ENCODE results near the gene SNX24.

SNX24 gene

GRCh38 chr5:122921826-122922225 lies 76.4 kb downstream of the SNX24 start:
- DNase-seq = peak in 1 of 4 experiments; percentile 8

DNA sequence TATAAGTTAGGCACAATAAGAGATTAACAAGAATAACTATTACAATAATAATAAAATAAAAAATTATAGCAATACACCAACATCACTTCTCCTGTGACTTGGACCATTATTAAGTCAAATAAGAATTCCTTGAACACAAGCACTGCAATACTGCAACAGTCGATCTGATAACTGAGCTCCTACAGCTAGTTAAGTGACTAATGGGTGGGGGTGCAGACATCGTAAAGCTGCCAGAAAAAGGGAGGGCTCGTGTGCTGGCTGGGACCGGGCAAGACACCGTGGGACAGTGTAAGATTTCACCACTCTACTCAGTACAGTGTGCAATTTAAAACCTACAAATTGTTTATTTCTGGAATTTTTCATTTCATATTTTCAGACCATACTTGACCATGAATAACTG lies 78.8 kb downstream of the SNX24 start:
- no peak for DNase-seq

DNA sequence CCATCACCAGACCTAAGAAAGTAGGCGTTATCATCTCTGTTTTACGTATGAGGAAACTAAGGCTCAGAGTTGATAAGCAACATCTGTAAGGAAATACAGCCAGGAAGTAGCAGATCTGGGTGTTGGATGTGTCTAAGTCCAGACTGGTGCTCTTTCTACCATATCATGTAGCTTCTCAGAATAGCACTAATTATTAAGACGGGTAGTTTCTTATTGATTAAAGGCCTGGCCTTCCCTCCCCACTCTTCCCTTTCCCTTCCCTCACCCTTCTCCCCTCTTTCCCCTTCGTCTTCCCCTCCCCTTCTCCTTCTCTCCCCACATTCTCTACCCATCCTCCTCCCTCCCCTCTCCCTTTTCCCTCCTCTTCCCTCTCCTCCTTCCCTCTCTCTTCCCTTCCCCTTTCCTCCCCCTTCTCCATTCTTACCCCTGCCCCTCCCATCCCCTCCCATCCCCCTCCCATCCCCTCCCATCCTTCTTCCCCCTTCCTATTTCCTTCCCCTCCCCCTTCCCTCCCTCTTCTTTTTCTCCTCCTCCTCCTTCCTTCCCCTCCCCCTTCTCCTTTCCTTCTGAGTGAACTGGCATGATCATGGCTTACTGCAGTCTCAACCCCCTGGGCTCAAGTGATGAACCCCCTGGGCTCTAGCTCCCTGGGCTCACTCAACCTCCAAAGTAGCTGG lies 79.4 kb downstream of the SNX24 start:
- no peak for DNase-seq

GRCh38 chr5:122929001-122929400 lies 83.6 kb downstream of the SNX24 start:
- DNase-seq = no peak

- DNase-seq = no peak
Measured at GRCh38 chr5:122929980-122930379, 84.6 kb downstream of the SNX24 start.

- no peak for DNase-seq
Measured at GRCh38 chr5:122933956-122934355, 88.5 kb downstream of the SNX24 start.

DNA sequence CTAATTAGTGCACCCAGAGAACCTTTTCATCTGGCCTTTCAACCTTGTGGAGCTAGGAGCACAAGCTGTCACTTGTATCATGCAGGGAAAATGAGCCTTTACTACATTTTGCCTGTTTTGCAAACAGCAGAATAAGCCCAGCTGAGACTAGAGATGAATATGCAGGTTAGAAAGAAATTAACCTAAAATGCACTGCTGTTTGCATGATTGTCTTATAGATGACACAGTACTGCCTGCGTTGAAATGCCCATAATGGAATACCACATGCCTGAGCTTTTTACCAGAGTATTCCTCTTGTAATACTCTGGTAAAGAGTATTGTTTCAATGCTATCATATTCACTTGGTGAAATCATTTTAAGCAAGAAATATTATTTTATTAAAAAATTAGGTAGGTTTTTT lies 90.7 kb downstream of the SNX24 start:
- DNase-seq = no peak

DNA sequence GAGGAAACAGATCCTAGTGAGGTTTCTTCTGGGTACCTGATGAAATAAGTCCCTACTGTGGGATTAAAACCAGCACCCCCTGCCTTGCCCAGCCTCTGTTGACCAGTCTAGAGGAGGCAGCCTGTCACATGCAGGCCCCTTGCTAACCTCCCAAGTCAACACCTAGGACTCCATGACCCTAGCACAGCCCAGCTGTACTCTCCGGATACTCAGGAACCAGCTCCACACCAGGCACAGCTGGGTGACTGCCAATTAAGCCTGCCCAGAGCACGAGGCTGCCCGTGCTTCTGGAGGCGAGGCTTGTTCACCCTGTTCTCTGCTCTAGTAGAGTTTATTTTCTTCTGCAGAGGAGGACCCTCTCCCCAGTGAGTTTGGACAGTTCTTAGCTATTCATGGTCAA lies 92.5 kb downstream of the SNX24 start:
- DNase-seq = no peak

DNA sequence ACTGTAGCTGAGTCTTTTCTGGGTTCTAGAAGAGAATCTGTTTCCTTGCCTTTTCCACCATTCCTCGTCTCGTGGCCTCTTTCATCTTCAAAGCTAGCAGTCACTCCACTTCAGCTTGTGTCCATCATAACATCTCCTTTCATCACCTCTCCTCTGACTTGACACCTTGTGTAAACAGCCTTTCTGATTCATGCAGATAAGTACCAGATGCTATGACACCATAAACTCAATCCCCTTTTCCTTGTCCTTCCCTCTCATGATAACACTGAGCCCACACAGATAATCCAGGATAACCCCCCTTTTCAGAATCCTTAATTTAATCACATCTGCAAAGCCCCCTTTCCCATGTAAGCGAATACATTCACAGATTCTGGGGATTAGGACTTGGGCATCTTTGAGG lies 95.5 kb downstream of the SNX24 start:
- no peak for DNase-seq

GRCh38 chr5:122941737-122942136 lies 96.3 kb downstream of the SNX24 start:
- no peak for DNase-seq

- no peak for DNase-seq
Measured at GRCh38 chr5:122942164-122942914, 96.9 kb downstream of the SNX24 start.

DNA sequence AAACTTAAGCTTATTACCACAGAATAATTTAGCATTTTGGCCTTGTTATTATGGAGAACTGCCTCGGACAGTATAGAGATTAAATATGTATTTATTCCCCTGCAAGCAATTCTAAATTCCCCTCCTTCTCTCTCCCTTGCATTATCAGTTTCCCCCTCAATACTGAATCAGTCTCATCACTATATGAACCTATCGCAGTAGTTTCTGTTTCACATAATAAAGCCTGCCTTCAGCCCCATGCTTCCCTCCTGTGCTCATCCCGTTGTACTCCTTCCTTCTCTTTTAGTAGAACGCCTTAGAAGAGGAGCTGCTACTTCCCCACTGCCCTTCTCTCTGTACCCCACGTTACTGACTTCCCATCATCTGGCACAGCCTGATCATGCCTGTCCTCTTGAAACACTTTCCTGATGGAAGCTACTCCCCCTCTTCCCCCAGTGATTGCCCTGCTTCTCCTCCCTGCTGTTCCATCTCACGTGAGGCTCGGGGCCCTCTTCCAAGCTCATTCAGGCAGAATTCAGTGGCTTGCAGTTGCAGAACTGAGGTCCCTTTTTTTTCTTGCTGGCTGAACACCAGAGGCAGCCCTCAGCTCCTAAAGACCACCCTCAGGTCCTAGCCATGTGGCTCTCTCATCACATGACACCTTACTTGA lies 97.8 kb downstream of the SNX24 start:
- DNase-seq = peak in 3 of 4 experiments; percentile 22 to 32 (median 29)

GRCh38 chr5:122944051-122944450 lies 98.6 kb downstream of the SNX24 start:
- DNase-seq = peak; percentile 34 to 58 (median 49)

DNA sequence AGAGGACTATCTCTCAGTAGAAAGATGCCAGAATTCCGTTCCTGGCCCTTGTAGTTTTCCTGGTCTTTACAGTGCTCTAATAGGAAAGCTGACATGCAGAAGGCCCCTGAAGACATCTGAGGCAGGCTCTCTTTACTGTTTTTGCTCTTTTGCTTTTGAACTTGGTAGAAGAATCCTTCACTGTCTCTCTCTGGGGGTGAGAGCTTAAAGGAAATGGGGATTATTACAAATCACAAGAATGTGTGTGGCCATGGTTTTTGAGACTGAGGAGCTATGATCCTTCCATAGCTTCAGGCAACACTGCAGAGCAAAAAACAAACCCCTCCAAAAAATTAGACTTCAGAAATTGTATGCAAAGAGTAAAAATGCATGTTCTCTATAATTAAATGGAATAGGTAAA lies 102.0 kb downstream of the SNX24 start:
- DNase-seq = no peak

DNA sequence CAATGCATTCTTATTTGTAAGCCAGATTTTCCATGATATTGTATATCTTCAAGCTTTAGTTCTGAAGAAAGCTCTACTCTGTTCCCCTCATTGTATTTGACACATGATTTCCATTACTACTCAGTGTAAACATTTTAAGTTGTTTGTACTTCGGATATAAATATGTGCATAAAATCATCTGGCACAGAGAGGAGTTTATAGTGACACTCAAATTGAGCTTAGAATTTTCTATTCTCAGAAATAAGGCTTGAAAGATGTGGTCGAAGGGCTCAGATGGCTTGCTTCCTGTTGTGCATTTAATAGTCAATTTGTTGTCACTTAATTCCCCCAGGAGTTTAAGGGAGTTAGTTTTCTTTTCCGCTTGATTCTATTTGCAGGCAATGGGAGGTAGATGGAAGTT lies 102.4 kb downstream of the SNX24 start:
- DNase-seq = no peak

GRCh38 chr5:122948319-122948718 lies 102.9 kb downstream of the SNX24 start:
- DNase-seq = no peak

- DNase-seq = no peak
Measured at GRCh38 chr5:122951658-122952057, 106.2 kb downstream of the SNX24 start.

GRCh38 chr5:122954719-122955118 lies 109.3 kb downstream of the SNX24 start:
- DNase-seq = no peak

DNA sequence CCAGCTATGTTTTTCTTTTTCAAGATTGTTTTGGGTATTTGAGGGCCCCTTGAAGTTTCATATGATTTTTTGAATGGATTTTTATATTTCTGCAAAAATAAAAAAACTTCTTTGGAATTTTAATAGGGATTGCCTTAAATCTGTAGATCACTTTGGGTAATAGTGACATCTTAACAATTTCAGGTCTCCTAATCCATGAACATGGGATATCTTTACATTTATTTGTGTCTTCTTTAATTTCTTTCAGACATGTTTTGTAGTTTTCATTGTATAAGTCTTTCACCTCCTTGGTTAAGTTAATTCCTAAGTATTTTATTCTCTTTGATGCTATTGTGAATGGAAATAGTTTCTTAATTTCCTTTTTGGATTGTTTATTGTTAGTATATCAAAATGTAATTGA lies 112.0 kb downstream of the SNX24 start:
- no peak for DNase-seq

- DNase-seq = no peak
Measured at GRCh38 chr5:122959740-122960445, 114.5 kb downstream of the SNX24 start.

DNA sequence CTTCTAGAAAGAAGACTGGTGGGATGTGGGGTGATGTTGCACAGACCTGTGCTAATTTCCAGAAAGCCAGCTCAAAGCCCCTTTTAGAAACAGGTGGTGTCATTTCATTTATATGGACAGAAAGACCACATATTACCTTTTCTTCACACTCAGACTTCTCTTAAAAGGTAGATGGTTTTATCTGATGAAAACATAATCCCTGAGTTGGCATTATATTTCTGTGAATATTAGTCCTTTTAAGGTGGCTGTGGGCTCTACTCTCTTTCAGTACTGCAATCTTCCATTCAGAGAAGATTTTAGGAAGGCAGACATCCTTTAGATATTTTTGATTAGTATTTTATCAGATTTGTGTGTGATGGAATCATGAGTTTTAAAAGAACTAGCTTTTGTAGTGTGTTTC lies 117.9 kb downstream of the SNX24 start:
- DNase-seq = no peak

GRCh38 chr5:122965111-122965510 lies 119.7 kb downstream of the SNX24 start:
- no peak for DNase-seq

GRCh38 chr5:122967085-122967484 lies 121.7 kb downstream of the SNX24 start:
- no peak for DNase-seq

Data from suppressor macrophage (primary cell).